ENCODE results near the gene LCMT1.
"Not testable (repeated sequence)": the region's sequence is repeated elsewhere in the genome, so short reads cannot be mapped to it uniquely, and the experiment has no call there.

The LCMT1 gene

GRCh38 chr16:25177831-25178688 lies 66.5 kb downstream of the LCMT1 start:
- H3K27ac ChIP-seq (ENCODE audit: insufficient read depth, low read length, poor library complexity, severe bottlenecking), result no peak overlapping the region
- H3K27me3 ChIP-seq (replicated peaks; ENCODE audit: control insufficient read depth, insufficient read depth, low read length, poor library complexity, severe bottlenecking), result no peaks in the 10 kb centered on the region
- H3K36me3 ChIP-seq (ENCODE audit: control insufficient read depth, insufficient read depth, low read length), result peaks cover 22% of the 10 kb centered on the region
- no peak overlapping the region for H3K4me3 ChIP-seq (ENCODE audit: insufficient read depth, low read depth, low read length, poor library complexity, severe bottlenecking)
- DNase-seq, result no peak
- no peaks in the 10 kb centered on the region for H3K9me3 ChIP-seq (ENCODE audit: control insufficient read depth, low read length)
- H3K4me1 ChIP-seq (ENCODE audit: control insufficient read depth, insufficient read depth, low read length, poor library complexity, severe bottlenecking), result no peaks in the 10 kb centered on the region

GRCh38 chr16:25181236-25181635 lies 69.7 kb downstream of the LCMT1 start:
- H3K27ac ChIP-seq (ENCODE audit: insufficient read depth, low read length, poor library complexity, severe bottlenecking); H3K4me1 ChIP-seq (ENCODE audit: control insufficient read depth, insufficient read depth, low read length, poor library complexity, severe bottlenecking); H3K9me3 ChIP-seq (ENCODE audit: control insufficient read depth, low read length); DNase-seq; H3K4me3 ChIP-seq (ENCODE audit: insufficient read depth, low read depth, low read length, poor library complexity, severe bottlenecking); H3K36me3 ChIP-seq (ENCODE audit: control insufficient read depth, insufficient read depth, low read length); H3K27me3 ChIP-seq (replicated peaks; ENCODE audit: control insufficient read depth, insufficient read depth, low read length, poor library complexity, severe bottlenecking): not testable (repeated sequence)

GRCh38 chr16:25184771-25185170 lies 73.2 kb downstream of the LCMT1 start:
- H3K4me3 ChIP-seq (ENCODE audit: insufficient read depth, low read depth, low read length, poor library complexity, severe bottlenecking), result no peak overlapping the region
- H3K27me3 ChIP-seq (replicated peaks; ENCODE audit: control insufficient read depth, insufficient read depth, low read length, poor library complexity, severe bottlenecking), result no peaks in the 10 kb centered on the region
- no peak overlapping the region for H3K27ac ChIP-seq (ENCODE audit: insufficient read depth, low read length, poor library complexity, severe bottlenecking)
- H3K36me3 ChIP-seq (ENCODE audit: control insufficient read depth, insufficient read depth, low read length), result no peaks in the 10 kb centered on the region
- H3K4me1 ChIP-seq (ENCODE audit: control insufficient read depth, insufficient read depth, low read length, poor library complexity, severe bottlenecking), result no peaks in the 10 kb centered on the region
- no peak for DNase-seq
- no peaks in the 10 kb centered on the region for H3K9me3 ChIP-seq (ENCODE audit: control insufficient read depth, low read length)

GRCh38 chr16:25187491-25187795 lies 75.9 kb downstream of the LCMT1 start:
- no peak for DNase-seq
- no peak overlapping the region for H3K4me3 ChIP-seq (ENCODE audit: insufficient read depth, low read depth, low read length, poor library complexity, severe bottlenecking)
- no peaks in the 10 kb centered on the region for H3K27me3 ChIP-seq (replicated peaks; ENCODE audit: control insufficient read depth, insufficient read depth, low read length, poor library complexity, severe bottlenecking)
- no peak overlapping the region for H3K27ac ChIP-seq (ENCODE audit: insufficient read depth, low read length, poor library complexity, severe bottlenecking)
- H3K36me3 ChIP-seq (ENCODE audit: control insufficient read depth, insufficient read depth, low read length), result no peaks in the 10 kb centered on the region
- H3K9me3 ChIP-seq (ENCODE audit: control insufficient read depth, low read length), result no peaks in the 10 kb centered on the region
- H3K4me1 ChIP-seq (ENCODE audit: control insufficient read depth, insufficient read depth, low read length, poor library complexity, severe bottlenecking), result no peaks in the 10 kb centered on the region

- H3K27me3 ChIP-seq (replicated peaks; ENCODE audit: control insufficient read depth, insufficient read depth, low read length, poor library complexity, severe bottlenecking), result no peaks in the 10 kb centered on the region
- H3K4me1 ChIP-seq (ENCODE audit: control insufficient read depth, insufficient read depth, low read length, poor library complexity, severe bottlenecking), result no peaks in the 10 kb centered on the region
- no peak for DNase-seq
- H3K4me3 ChIP-seq (ENCODE audit: insufficient read depth, low read depth, low read length, poor library complexity, severe bottlenecking), result no peak overlapping the region
- H3K36me3 ChIP-seq (ENCODE audit: control insufficient read depth, insufficient read depth, low read length), result no peaks in the 10 kb centered on the region
- H3K27ac ChIP-seq (ENCODE audit: insufficient read depth, low read length, poor library complexity, severe bottlenecking), result no peak overlapping the region
- no peaks in the 10 kb centered on the region for H3K9me3 ChIP-seq (ENCODE audit: control insufficient read depth, low read length)
Observed at GRCh38 chr16:25189305-25189704, 77.8 kb downstream of the LCMT1 start.

GRCh38 chr16:25192096-25192495 lies 80.6 kb downstream of the LCMT1 start:
- no peak overlapping the region for H3K4me3 ChIP-seq (ENCODE audit: insufficient read depth, low read depth, low read length, poor library complexity, severe bottlenecking)
- no peaks in the 10 kb centered on the region for H3K27me3 ChIP-seq (replicated peaks; ENCODE audit: control insufficient read depth, insufficient read depth, low read length, poor library complexity, severe bottlenecking)
- no peaks in the 10 kb centered on the region for H3K4me1 ChIP-seq (ENCODE audit: control insufficient read depth, insufficient read depth, low read length, poor library complexity, severe bottlenecking)
- no peak for DNase-seq
- H3K27ac ChIP-seq (ENCODE audit: insufficient read depth, low read length, poor library complexity, severe bottlenecking), result no peak overlapping the region
- H3K36me3 ChIP-seq (ENCODE audit: control insufficient read depth, insufficient read depth, low read length), result no peaks in the 10 kb centered on the region
- no peaks in the 10 kb centered on the region for H3K9me3 ChIP-seq (ENCODE audit: control insufficient read depth, low read length)

GRCh38 chr16:25194273-25194878 lies 82.8 kb downstream of the LCMT1 start:
- DNase-seq, result no peak
- Histone ChIP-seq H3K27me3 (replicated peaks; ENCODE audit: control insufficient read depth, insufficient read depth, low read length, poor library complexity, severe bottlenecking) (no peaks in the 10 kb centered on the region), H3K4me1 (ENCODE audit: control insufficient read depth, insufficient read depth, low read length, poor library complexity, severe bottlenecking) (no peaks in the 10 kb centered on the region), H3K9me3 (ENCODE audit: control insufficient read depth, low read length) (no peaks in the 10 kb centered on the region), H3K36me3 (ENCODE audit: control insufficient read depth, insufficient read depth, low read length) (no peaks in the 10 kb centered on the region), H3K27ac (ENCODE audit: insufficient read depth, low read length, poor library complexity, severe bottlenecking) (no peak overlapping the region), H3K4me3 (ENCODE audit: insufficient read depth, low read depth, low read length, poor library complexity, severe bottlenecking) (no peak overlapping the region)

GRCh38 chr16:25198021-25198420 lies 86.5 kb downstream of the LCMT1 start:
- H3K27me3 ChIP-seq (replicated peaks; ENCODE audit: control insufficient read depth, insufficient read depth, low read length, poor library complexity, severe bottlenecking), result no peaks in the 10 kb centered on the region
- no peaks in the 10 kb centered on the region for H3K36me3 ChIP-seq (ENCODE audit: control insufficient read depth, insufficient read depth, low read length)
- H3K4me3 ChIP-seq (ENCODE audit: insufficient read depth, low read depth, low read length, poor library complexity, severe bottlenecking), result no peak overlapping the region
- DNase-seq, result no peak
- no peaks in the 10 kb centered on the region for H3K9me3 ChIP-seq (ENCODE audit: control insufficient read depth, low read length)
- no peak overlapping the region for H3K27ac ChIP-seq (ENCODE audit: insufficient read depth, low read length, poor library complexity, severe bottlenecking)
- H3K4me1 ChIP-seq (ENCODE audit: control insufficient read depth, insufficient read depth, low read length, poor library complexity, severe bottlenecking), result no peaks in the 10 kb centered on the region

GRCh38 chr16:25199457-25199856 lies 87.9 kb downstream of the LCMT1 start:
- no peaks in the 10 kb centered on the region for H3K36me3 ChIP-seq (ENCODE audit: control insufficient read depth, insufficient read depth, low read length)
- H3K27me3 ChIP-seq (replicated peaks; ENCODE audit: control insufficient read depth, insufficient read depth, low read length, poor library complexity, severe bottlenecking), result no peaks in the 10 kb centered on the region
- H3K4me3 ChIP-seq (ENCODE audit: insufficient read depth, low read depth, low read length, poor library complexity, severe bottlenecking), result no peak overlapping the region
- H3K4me1 ChIP-seq (ENCODE audit: control insufficient read depth, insufficient read depth, low read length, poor library complexity, severe bottlenecking), result no peaks in the 10 kb centered on the region
- DNase-seq, result no peak
- H3K9me3 ChIP-seq (ENCODE audit: control insufficient read depth, low read length), result no peaks in the 10 kb centered on the region
- H3K27ac ChIP-seq (ENCODE audit: insufficient read depth, low read length, poor library complexity, severe bottlenecking), result no peak overlapping the region

- no peak for DNase-seq
Observed at GRCh38 chr16:25210758-25211157, 99.2 kb downstream of the LCMT1 start.

More at GRCh38 chr16:25210758-25211157, 99.2 kb downstream of the LCMT1 start:
- Histone ChIP-seq H3K27me3 (replicated peaks; ENCODE audit: control insufficient read depth, insufficient read depth, low read length, poor library complexity, severe bottlenecking) (no peaks in the 10 kb centered on the region), H3K27ac (ENCODE audit: insufficient read depth, low read length, poor library complexity, severe bottlenecking) (no peak overlapping the region), H3K9me3 (ENCODE audit: control insufficient read depth, low read length) (no peaks in the 10 kb centered on the region), H3K4me3 (ENCODE audit: insufficient read depth, low read depth, low read length, poor library complexity, severe bottlenecking) (no peak overlapping the region), H3K36me3 (ENCODE audit: control insufficient read depth, insufficient read depth, low read length) (no peaks in the 10 kb centered on the region), H3K4me1 (ENCODE audit: control insufficient read depth, insufficient read depth, low read length, poor library complexity, severe bottlenecking) (no peaks in the 10 kb centered on the region)
